DMS114 treated with DMSO at 0.1 percent for 48 hours (cell line): ENCODE results near the gene SERP1.

Source experiments
- DNase-seq: peaks from one replicate; lab custom pipeline; 2025; ENCODE audit not compliant: unreplicated experiment; lab: John Stamatoyannopoulos, UW

Gene SERP1

GRCh38 chr3:150494411-150494977 lies 51.8 kb downstream of the SERP1 start:
- no peak for DNase-seq
